SIG-M5 treated with dmso at 0.1 percent for 504 hours (cell line): ENCODE results near the gene GOLGA8N.
"Not testable (repeated sequence)": the region's sequence is repeated elsewhere in the genome, so short reads cannot be mapped to it uniquely, and the experiment has no call there.

Source experiments
- DNase-seq: peaks from one replicate; lab custom pipeline; 2025; ENCODE audit not compliant: unreplicated experiment; lab: John Stamatoyannopoulos, UW

GOLGA8N gene

GRCh38 chr15:32593151-32593550 lies at the start of gene GOLGA8N:
Gene GOLGA8N, plus strand, starts transcription at chr15:32593456.
- not testable (repeated sequence) for DNase-seq

- not testable (repeated sequence) for DNase-seq
Observed at GRCh38 chr15:32543456-32543855, 49.8 kb upstream of the GOLGA8N start.

GRCh38 chr15:32545129-32545528 lies 48.1 kb upstream of the GOLGA8N start:
- not testable (repeated sequence) for DNase-seq

- DNase-seq: not testable (repeated sequence)
Observed at GRCh38 chr15:32554587-32554986, 38.7 kb upstream of the GOLGA8N start.

DNA sequence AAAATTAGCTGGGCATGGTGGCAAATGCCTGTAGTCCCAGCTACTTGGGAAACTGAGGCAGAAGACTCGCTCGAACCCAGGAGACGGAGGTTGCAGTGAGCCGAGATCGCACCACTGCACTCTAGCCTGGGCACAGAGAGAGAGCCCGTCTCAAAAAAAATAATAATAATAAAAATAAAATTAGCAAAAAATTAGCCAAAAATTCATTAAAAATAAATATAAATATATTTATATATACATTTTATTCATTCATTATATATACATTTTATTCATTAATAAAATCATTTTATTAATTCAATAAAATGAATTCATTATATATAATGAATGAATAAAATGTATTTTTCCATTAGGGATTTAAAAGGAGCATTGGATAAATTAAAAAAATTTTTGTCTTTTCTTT lies 31.1 kb upstream of the GOLGA8N start:
- not testable (repeated sequence) for DNase-seq

GRCh38 chr15:32568988-32569387 lies 24.3 kb upstream of the GOLGA8N start:
- DNase-seq: not testable (repeated sequence)

DNA sequence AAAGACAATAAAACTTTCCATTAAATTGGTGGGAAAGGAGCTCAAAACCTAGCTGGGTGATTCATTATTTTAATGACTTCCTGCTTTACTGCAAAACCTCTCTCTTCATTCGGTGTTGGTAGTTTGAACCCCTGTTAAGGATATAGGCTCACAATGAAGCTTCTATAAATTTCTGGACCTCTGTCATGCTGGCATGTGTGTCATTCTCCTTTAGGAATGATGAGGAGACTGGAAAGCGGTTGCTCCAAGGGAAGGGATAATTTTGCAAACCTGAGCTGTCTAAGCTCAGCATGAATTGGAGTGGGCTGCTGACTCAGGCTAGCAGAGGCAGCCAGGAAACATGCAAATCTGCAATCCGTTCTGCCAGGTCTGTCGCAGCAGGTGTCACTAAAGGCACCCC lies 14.8 kb upstream of the GOLGA8N start:
- not testable (repeated sequence) for DNase-seq

DNA sequence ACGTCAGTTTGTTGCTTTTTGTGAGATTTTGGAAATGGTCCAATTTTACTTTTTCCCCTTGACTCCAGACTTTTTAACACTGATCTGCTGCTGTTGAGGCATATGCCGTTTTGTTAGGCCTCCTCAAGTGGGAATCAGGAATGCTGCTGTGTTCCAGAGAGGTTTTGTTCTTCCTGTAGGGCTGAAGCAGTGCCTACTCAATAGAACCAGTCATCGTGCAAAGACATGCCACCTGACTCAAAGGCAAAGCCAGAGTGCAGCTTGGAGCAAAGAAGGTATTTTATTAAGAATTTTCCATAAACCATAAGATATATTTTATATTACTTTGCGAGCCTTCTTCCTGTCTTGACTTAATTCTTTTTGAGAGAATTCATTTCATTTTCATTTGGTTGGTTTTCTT lies 7.4 kb upstream of the GOLGA8N start:
- DNase-seq: not testable (repeated sequence)

GRCh38 chr15:32609518-32609917 lies 16.3 kb downstream of the GOLGA8N start:
- DNase-seq: not testable (repeated sequence)

DNA sequence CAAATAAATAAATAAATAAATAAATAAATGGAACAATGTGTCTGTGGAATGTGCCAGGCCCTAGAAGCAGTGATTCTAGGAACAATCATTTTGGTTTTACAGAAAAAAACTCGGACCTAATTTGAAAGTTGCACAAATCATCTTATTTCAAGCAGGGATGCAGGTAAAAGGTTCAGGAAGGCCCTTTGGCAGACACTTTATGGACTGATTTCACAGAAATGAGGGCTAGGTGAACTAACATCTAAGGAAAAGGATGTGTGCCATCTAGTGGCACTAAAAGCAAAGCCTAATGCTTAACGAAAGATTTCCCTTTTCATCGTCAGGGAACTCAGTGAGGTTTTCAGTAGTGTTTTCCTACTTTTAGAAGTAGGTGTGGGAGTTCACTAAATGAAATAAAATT lies 17.5 kb downstream of the GOLGA8N start:
- not testable (repeated sequence) for DNase-seq

DNA sequence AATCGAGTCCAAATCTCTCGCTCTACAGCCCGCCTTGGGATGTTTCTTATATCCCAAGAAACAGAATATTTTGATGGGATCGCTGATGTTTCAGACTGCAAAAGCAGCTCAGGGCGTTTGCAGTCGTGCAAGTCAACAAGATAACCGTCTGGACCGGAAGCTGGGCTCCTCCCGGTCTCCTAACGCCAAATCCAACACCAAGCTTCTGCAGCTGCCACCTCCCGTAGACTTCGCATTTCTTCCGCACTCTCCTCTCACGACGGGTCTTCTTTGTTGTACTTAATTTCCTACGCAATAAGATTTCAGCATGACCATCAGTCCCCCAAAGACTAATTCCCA lies 21.4 kb downstream of the GOLGA8N start:
- DNase-seq: not testable (repeated sequence)

DNA sequence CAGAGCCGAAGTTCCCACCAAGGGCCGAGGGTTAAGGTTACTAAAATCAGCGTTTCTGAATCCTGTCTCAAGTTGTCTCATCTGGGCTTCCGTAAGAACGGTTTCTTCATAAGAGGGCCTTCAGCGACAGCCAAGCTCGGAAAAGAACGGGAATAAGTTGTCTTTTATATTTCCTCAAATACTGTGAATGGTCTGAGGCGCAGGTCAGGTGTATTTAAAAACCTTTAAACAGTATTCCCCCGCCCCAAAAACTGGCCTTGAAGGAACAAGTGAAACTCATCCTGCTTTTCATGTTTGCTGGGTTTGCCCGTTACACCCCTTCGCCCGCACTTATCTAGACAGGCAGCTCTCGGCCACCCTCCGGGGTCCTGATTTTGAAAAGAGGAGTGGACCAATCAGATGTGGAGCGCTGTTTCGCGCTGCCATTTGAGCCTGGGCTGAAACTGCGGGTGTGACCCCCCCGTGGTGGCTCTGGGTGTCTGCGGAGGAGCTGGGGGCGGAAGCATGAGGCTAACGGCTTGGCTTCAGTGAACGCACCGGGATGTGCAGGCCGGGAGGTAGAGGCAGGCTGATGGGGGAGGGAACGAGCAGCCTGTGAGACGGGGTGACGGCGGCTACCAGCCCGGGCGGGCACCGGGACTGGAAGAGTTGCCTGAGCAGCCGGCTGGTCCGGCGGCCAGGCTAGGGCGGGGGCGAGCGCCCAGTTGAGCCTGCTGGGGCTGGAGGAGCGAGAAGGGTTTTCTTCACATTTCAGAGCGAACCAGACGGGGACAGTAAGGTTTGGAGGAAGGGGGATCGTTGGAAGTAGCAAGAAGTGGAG lies 22.0 kb downstream of the GOLGA8N start, which contains the start of gene ARHGAP11A:
ARHGAP11A (plus strand) TSS at position 454 of the 820 bp plus-strand sequence. CDS start 708 bp downstream, outside the sequence.
- DNase-seq: not testable (repeated sequence)

- not testable (repeated sequence) for DNase-seq
Observed at GRCh38 chr15:32615871-32616426, 22.7 kb downstream of the GOLGA8N start.

GRCh38 chr15:32636410-32636809 lies 43.2 kb downstream of the GOLGA8N start:
- DNase-seq: no peak

- no peak for DNase-seq
Observed at GRCh38 chr15:32636908-32637567, 43.8 kb downstream of the GOLGA8N start.

DNA sequence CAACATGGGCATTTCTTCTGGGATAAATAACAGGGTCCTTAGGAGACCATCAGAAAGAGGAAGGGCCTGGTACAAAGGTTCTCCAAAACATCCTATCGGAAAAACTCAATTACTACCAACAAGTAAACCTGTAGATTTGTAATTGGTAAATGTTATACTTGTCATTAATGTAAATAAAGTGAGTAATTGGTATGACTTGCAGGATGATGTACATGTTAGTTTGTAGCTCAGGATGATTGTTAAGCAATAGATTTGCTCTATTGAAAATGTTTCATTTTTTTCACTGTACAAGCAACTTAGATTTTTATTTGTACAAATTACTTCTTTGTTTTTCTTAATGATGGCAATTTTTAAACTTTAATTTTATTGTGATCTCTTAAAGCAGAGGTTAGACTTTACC lies 44.4 kb downstream of the GOLGA8N start:
- no peak for DNase-seq

- no peak for DNase-seq
Observed at GRCh38 chr15:32641517-32642059, 48.3 kb downstream of the GOLGA8N start, which contains the start of gene SCG5. Gene SCG5, plus strand, starts transcription at chr15:32641710. Its CDS starts 1,883 bp downstream, at chr15:32643593.

GRCh38 chr15:32642667-32643435 lies 49.6 kb downstream of the GOLGA8N start:
- DNase-seq: no peak

DNA sequence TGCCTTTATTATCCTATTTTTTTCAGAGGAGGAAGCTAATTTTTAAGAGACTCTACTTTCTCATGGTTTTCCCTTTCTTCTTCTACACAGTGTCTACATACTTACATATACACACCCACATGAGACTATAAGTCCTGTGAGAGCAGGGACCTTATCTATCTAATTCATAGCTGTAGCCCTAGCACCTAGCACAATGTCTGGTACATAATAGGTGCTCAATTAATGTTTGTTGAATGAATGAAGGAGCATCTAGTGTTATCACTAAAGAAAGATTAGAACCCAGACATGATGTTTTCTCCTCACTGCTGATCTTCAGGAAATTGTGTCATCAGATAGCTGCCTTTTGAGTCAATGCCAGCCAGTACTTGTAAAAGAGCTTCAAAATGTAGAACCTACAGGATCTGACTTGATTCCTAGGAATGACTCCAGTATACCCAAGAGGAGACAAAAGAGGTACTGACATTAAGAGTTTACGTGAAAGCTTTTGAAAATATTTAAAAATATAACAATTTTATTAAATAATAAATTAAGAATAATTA lies 50.7 kb downstream of the GOLGA8N start:
- DNase-seq: no peak

DNA sequence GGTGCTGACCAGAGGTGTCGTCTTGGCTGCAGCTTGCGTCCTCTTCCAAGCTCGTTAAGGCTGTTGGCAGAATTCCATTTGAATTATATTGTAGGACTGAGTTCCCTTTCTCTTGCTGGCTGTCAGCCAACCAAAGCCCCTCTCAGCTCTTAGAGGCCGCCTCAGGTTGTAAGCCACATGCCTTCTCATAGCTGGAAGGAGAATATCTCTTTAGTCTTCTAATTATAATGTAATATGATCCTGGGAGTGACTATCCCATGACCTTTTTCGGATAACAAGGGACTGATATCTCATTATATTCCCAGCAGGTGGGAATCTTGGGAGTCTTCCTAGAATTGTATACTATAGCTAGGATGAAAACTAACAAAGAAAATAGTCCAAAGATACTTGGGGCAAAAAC lies 53.0 kb downstream of the GOLGA8N start:
- DNase-seq: no peak
